OCI-LY3 (cell line): ENCODE measurements around the gene CUBN.

Experiments used
- H2AFZ ChIP-seq: fragments of 200-600, 300-600 bp; shearing (Covaris generic); 2 replicates; pipeline ENCODE4 v1.6.0; 2014; ENCODE audit warnings: antibody characterized with exemption, low read depth, low read length
- H3K27ac ChIP-seq: fragments of 200-600, 300-600 bp; sonication (generic); 2 replicates; pipeline ENCODE4 v1.5.1; 2014; ENCODE audit warnings: mild to moderate bottlenecking, low read length, moderate library complexity, mixed read lengths
- H3K27me3 ChIP-seq: fragments of 200-600, 300-600 bp; sonication (generic); 2 replicates; pipeline ENCODE4 v1.6.1; 2014; ENCODE audit warnings: low read depth, low read length, mixed read lengths
- H3K36me3 ChIP-seq: fragments of 200-600, 300-600 bp; sonication (generic); replicated peaks from 2 replicates; pipeline ENCODE3; 2014; ENCODE audit warnings: low read depth, low read length, mixed read lengths
- H3K4me1 ChIP-seq: fragments of 300-600, 200-600 bp; sonication (generic); 2 replicates; pipeline ENCODE4 v1.6.1; 2014; ENCODE audit warnings: low read length, mixed read lengths
- H3K4me2 ChIP-seq: fragments of 200-600, 300-600 bp; sonication (generic); 2 replicates; pipeline ENCODE4 v1.6.1; 2014; ENCODE audit warnings: low read length, mixed read lengths
- H3K4me3 ChIP-seq: fragments of 300-600, 200-600 bp; sonication (generic); 2 replicates; pipeline ENCODE4 v1.5.1; 2014; ENCODE audit warnings: antibody characterized with exemption, mild to moderate bottlenecking, low read length, moderate library complexity
- H3K79me2 ChIP-seq: fragments of 300-600, 200-600 bp; shearing (Covaris generic); 2 replicates; pipeline ENCODE4 v1.6.1; 2014; ENCODE audit warnings: mild to moderate bottlenecking, low read length, mixed read lengths
- H3K9ac ChIP-seq: fragments of 300-600, 200-600 bp; shearing (Covaris generic); 2 replicates; pipeline ENCODE4 v1.6.0; 2014; ENCODE audit warnings: mild to moderate bottlenecking, low read length, moderate library complexity
- H3K9me3 ChIP-seq: fragments of 200-600, 300-600 bp; shearing (Covaris generic); 2 replicates; pipeline ENCODE4 v1.6.1; 2014; ENCODE audit warnings: low read length, mixed read lengths; ENCODE audit not compliant: insufficient read depth
- H4K20me1 ChIP-seq: fragments of 200-600, 300-600 bp; sonication (generic); 2 replicates; pipeline ENCODE4 v1.6.1; 2016; ENCODE audit warnings: low read length, mixed read lengths; ENCODE audit not compliant: insufficient read depth
- CTCF ChIP-seq: fragments of 200-600, 300-600 bp; sonication (generic); IDR thresholded peaks from 2 replicates; pipeline ENCODE4 v1.5.1; 2014; ENCODE audit warnings: antibody characterized with exemption, low read length, low read depth
- EZH2phosphoT487 ChIP-seq: fragments of 200-600 bp; shearing (Covaris generic); IDR thresholded peaks from 2 replicates; pipeline ENCODE4 v1.6.1; 2018; ENCODE audit warnings: antibody characterized with exemption, mixed run types, low read depth

CUBN gene

GRCh38 chr10:16952080-16952479, 177.5 kb downstream of the CUBN start:
- TF ChIP-seq CTCF: no peak
- TF ChIP-seq EZH2phosphoT487: no peak
- Histone ChIP-seq H3K4me3 (no peak overlapping the region), H3K27me3 (no peaks in the 10 kb centered on the region; the same call in 1 of the 2 replicates)

GRCh38 chr10:16950656-16951601, 178.7 kb downstream of the CUBN start:
- H3K79me2 ChIP-seq: no peaks in the 10 kb centered on the region
- H3K27ac ChIP-seq: no peak overlapping the region
- H2AFZ ChIP-seq: no peak overlapping the region
- no peak overlapping the region for H3K4me3 ChIP-seq
- no peaks in the 10 kb centered on the region for H3K27me3 ChIP-seq
- TF ChIP-seq CTCF (no peak), EZH2phosphoT487 (no peak)
- no peak overlapping the region for H3K4me2 ChIP-seq
- no peak overlapping the region for H3K9ac ChIP-seq
- no peaks in the 10 kb centered on the region for H3K36me3 ChIP-seq
- H4K20me1 ChIP-seq: no peaks in the 10 kb centered on the region
- no peaks in the 10 kb centered on the region for H3K9me3 ChIP-seq
- H3K4me1 ChIP-seq: no peaks in the 10 kb centered on the region

More at GRCh38 chr10:16952080-16952479, 177.5 kb downstream of the CUBN start:
- H3K4me2 ChIP-seq: no peak overlapping the region
- H3K36me3 ChIP-seq: no peaks in the 10 kb centered on the region
- no peaks in the 10 kb centered on the region for H3K9me3 ChIP-seq
- H4K20me1 ChIP-seq: no peaks in the 10 kb centered on the region
- no peak overlapping the region for H3K9ac ChIP-seq
- no peaks in the 10 kb centered on the region for H3K4me1 ChIP-seq
- H3K79me2 ChIP-seq: no peaks in the 10 kb centered on the region
- H3K27ac ChIP-seq: no peak overlapping the region
- H2AFZ ChIP-seq: no peak overlapping the region

- Histone ChIP-seq H3K9me3 (no peaks in the 10 kb centered on the region), H3K27ac (no peak overlapping the region), H3K4me1 (no peaks in the 10 kb centered on the region; the same call in 1 of the 2 replicates), H3K4me3 (no peak overlapping the region), H3K79me2 (no peaks in the 10 kb centered on the region), H3K36me3 (no peaks in the 10 kb centered on the region), H3K27me3 (no peaks in the 10 kb centered on the region), H3K9ac (no peak overlapping the region), H2AFZ (no peak overlapping the region), H4K20me1 (no peaks in the 10 kb centered on the region), H3K4me2 (no peak overlapping the region)
- TF ChIP-seq EZH2phosphoT487 (no peak), CTCF (no peak)
These were observed 179.8 kb downstream of the CUBN start for GRCh38 chr10:16949816-16950215.

GRCh38 chr10:16948361-16948760, 181.2 kb downstream of the CUBN start:
- TF ChIP-seq EZH2phosphoT487: no peak
- no peak for TF ChIP-seq CTCF
- no peak overlapping the region for H3K27ac ChIP-seq
- H3K4me3 ChIP-seq: no peak overlapping the region
- H3K4me1 ChIP-seq: peaks cover 5% of the 10 kb centered on the region
- H3K27me3 ChIP-seq: no peaks in the 10 kb centered on the region
- H3K4me2 ChIP-seq: no peak overlapping the region
- H3K36me3 ChIP-seq: no peaks in the 10 kb centered on the region
- H3K79me2 ChIP-seq: no peaks in the 10 kb centered on the region
- no peak overlapping the region for H2AFZ ChIP-seq
- H4K20me1 ChIP-seq: no peaks in the 10 kb centered on the region
- no peak overlapping the region for H3K9ac ChIP-seq
- no peaks in the 10 kb centered on the region for H3K9me3 ChIP-seq
